Activated T-cell treated with anti-CD3 and anti-CD28 coated beads, Interleukin-2, amount 50 U/mL, for 48 hours (primary cell): ENCODE data around the gene SCT.
"Not testable (repeated sequence)": the region's sequence is repeated elsewhere in the genome, so short reads cannot be mapped to it uniquely, and the experiment has no call there.

ENCODE experiments used
- DNase-seq, 2 experiments: peaks; one replicate each; pipeline ENCODE4 v3.0.0-alpha.2; 2020

SCT gene, protein sequence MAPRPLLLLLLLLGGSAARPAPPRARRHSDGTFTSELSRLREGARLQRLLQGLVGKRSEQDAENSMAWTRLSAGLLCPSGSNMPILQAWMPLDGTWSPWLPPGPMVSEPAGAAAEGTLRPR

DNA sequence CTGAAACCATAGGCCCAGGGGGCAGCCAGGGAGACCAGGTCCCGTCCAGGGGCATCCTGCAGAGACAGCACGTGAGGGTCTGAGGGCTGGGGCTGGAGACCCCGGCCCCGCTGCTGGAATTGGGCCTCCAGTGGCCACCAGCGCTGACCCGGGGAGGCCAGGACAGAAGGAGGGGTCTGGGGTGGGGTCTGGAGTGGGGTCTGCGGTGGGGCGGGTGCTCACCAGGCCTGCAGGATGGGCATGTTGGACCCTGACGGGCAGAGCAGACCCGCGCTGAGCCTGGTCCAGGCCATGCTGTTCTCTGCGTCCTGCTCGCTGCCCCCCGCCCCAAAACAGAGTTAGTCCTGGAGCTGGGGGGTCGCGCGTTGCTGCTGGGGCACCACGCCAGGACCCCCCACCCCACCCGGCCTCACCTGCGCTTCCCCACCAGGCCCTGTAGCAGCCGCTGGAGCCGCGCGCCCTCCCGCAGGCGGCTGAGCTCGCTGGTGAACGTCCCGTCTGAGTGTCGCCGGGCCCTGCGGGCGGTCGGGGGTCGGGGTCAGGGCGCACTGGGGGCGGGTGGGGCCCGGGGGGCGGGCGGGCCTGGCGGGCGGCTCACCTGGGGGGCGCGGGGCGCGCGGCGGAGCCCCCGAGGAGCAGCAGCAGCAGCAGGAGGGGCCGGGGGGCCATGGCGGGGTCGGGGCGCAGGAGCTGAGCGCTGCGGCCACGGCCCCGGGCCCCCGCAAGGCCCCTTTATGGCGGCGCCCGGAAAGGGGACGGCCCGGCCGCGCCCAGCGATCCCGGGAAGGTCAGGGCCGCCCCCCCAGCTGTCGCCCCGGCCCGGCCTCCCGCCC, at the start of gene SCT:
Gene SCT (minus strand): TSS at position 707 of the 833 bp plus-strand sequence. CDS start 38 bp downstream, at position 669.
- peak in 1 of 2 experiments; percentile 32 for DNase-seq

GRCh38 chr11:674406-674805, 47.4 kb upstream of the SCT start:
- no peak for DNase-seq

DNA sequence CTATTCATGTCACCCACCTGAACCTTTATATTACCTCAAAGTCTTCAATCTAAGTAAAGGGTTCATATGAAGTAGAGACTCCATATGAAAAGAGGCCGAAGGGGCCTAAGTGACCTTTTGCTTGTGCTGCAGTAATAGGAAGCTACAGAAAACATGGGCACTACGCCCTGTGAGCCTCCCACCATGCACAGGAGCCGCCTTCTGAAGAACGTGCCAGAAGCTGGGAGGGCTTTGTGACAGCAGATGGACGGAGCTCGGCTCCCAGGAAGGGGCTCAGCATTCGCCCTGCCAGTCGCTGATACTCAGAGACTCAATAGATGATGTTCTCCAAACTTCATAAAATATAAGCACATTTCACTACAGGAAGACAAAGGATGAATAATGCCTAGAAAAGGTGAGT, 46.9 kb upstream of the SCT start:
- DNase-seq, result no peak

DNA sequence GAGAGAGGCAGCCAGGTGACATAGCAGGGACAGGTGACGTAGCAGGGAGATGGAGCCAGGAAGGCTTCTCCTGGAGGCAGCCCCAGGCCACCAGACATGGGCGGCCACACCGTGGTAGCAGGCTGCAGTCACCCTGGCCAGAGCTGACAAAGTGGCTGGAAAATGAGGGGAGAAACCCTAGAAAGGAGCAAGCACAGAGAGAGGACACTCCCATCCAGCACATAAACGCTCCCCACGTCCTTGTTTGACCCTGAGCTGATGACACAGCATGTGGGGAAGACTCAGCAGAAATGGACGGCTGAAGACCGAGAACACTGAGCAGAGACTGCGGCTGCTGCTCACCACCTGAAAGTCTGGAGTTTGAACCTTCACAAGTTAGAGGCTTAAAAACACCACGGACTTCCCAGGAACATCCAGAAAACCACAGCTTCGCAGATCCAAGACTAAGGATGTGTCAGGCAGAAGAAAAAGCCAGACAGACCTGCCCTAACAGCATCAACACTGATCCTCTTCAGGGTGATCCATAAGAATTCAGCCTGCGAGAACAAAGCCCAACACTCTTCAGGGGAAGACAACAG, 38.8 kb upstream of the SCT start:
- no peak for DNase-seq

- no peak for DNase-seq
These were observed 38.2 kb upstream of the SCT start for GRCh38 chr11:665062-665703.

- DNase-seq, result peak; percentile 64 to 68
These were observed 35.8 kb upstream of the SCT start for GRCh38 chr11:662689-663274.

GRCh38 chr11:660681-661444, 33.9 kb upstream of the SCT start:
- no peak for DNase-seq

DNA sequence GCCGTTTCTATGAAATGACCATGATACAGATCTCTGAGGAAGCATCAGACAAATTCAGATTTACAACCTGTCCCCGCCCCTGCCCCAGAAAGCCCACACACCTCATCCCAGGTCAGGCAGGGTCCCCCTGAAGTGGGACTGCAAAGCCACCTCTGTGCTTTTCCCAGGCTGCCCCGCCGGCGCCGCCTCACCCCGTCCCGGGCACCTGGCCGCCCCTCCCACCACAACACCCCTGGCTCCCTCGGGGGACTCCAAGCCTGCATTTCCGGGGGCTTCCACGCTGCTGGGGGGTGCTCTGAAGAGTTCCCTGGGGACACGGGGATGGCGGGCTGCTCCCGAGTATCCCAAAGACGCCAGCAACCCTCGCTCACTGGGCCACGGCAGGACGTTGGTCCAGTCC, 33.3 kb upstream of the SCT start:
- no peak for DNase-seq

- DNase-seq, result no peak
These were observed 32.6 kb upstream of the SCT start for GRCh38 chr11:659532-660085.

- no peak for DNase-seq
These were observed 30.7 kb upstream of the SCT start for GRCh38 chr11:657691-658126.

- DNase-seq, result no peak
These were observed 29.9 kb upstream of the SCT start for GRCh38 chr11:656866-657265.

GRCh38 chr11:656426-656825, 29.4 kb upstream of the SCT start:
- DNase-seq, result no peak

GRCh38 chr11:655036-655726, 28.2 kb upstream of the SCT start:
- DNase-seq, result no peak

- DNase-seq, result not testable (repeated sequence)
These were observed 27.5 kb upstream of the SCT start for GRCh38 chr11:654444-654843.

DNA sequence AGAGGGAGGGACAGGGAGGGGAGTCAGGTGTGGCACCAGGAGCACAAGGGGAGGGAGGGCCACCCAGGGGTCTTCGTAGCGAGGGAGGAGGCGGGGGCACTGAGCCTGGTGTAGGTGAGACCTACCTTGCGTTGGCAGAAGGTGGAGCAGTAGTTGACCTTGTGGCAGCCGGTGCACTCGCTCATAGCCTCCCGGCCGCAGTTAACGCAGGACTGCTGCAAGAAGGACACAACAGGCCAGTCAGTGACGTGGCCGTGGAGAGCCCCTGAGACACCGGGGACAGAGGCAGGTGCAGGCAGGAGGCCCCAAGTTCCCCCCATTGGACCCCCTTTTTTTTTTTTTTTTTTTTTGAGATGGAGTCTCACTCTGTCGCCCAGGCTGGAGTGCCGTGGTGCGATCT, 26.9 kb upstream of the SCT start:
- DNase-seq, result no peak

DNA sequence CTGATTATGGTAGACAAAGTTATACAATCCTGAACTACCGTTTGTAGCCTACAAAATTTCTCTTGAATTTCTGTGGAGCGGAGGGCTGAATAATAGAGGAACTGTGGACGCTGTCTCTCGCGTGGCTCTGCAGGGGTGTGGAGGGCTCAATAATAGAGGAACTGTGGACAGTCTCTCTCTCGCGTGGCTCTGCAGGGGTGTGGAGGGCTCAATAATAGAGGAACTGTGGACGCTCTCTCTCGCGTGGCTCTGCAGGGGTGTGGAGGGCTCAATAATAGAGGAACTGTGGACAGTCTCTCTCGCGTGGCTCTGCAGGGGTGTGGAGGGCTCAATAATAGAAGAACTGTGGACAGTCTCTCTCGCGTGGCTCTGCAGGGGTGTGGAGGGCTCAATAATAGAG, 26.2 kb upstream of the SCT start:
- DNase-seq, result not testable (repeated sequence)

DNA sequence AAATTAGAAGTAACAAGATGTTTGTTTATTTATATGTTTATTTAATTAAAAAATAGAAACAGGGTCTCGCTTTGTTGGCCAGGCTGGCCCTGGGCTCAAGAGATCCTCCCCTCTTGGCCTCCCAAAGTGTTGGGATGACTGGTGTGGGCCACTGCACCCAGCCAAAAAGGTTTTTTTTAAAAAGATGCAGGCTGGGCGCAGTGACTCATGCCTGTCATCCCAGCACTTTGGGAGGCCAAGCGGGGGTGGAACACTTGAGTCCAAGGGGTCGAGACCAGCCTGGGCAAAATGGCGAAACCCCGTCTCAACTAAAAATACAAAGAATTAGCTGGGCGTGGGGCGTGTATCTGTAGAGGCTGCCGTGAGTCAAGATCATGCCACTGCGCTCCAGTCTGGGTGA, 23.5 kb upstream of the SCT start:
- DNase-seq, result no peak

DNA sequence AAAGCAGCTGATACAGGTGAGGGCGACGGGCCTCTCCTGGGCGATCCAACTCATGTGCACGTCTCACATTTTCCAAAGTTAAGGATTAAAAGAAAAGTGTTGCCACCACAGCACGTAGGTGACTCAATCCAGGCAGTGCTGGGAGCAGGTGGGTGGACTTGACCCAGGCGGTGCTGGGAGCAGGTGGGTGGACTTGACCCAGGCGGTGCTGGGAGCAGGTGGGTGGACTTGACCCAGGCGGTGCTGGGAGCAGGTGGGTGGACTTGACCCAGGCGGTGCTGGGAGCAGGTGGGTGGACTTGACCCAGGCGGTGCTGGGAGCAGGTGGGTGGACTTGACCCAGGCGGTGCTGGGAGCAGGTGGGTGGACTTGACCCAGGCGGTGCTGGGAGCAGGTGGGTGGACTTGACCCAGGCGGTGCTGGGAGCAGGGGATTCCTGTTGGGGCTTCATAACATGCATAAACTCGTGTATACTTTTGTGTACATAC, 20.7 kb upstream of the SCT start:
- not testable (repeated sequence) for DNase-seq

DNA sequence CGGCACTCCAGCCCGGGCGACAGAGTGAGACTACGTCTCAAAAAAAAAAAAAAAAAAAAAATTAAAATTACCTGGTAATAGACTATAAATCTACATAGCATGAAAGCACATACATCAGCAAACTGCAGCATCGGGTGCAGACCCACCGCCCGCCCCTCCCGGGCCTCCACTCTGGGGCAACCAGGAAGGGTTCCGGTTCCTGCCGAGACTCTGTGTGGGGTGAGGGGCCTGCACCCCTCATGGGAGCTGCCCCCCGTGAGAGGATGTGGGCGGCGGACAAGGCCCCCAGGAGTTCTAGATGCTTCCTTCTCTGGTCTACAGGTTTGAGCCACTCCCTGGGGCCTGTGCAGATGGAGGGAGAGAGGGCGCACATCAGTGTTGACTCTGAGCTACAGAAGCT, 19.2 kb upstream of the SCT start:
- DNase-seq, result no peak

DNA sequence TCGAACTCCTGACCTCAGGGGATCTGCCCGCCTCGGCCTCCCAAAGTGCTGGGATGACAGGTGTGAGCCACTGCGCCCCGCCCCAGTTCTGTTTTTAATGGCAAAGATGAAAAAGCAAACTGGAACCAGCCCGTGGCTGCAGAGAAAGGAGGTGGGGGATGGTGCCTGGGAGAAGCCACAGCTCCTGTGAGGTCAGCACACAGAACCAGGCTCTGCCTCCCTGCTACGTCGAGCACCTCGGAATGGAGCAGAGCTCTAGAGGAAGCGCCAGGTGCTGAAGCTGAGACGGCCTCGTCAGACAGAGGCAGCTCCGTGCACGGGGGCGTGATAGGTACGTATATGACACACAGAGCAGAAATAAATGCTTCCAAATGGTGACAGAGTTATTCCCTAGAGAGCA, 18.6 kb upstream of the SCT start:
- DNase-seq, result no peak
